Measurements from ENCODE around the gene DLGAP3.

DNA sequence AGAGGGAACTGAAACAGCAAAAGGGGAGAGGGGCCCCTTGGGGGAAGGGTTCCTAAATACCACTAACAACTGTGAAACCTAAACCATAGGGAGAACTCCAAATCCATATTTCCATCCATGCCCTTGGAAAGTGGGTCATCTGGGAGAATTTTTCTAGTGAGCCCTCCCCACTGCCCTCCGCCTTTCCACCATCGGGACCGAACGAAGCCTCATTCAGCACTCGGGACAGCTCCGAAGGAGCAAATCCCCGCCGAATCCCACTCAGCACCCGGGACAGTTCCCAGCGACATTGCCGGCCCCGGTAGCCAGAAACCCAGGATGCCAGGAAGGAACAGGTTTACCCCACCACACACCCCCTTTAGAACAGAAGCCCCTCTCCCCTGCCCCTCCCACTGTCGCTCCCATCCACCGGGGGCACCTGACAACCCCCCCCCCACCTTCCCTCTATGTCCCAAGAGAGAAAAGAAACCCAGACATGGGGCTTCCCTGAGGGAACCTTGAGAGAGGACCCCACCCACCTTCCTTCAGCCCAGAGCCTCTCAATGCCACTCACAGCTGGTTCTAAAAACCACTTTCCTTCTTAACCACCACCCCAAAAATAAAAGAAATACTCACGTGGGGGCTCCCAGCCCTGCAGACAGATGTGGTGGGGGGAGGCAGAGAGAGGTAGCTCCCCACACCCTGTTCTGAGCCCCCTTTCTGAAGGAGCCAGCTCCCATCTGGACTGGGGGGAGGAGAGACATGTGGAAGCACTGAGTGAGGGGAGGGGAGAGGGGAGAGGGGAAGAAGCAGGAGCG, 4.5 kb downstream of the DLGAP3 start:
- TF ChIP-seq, protein P1, sequence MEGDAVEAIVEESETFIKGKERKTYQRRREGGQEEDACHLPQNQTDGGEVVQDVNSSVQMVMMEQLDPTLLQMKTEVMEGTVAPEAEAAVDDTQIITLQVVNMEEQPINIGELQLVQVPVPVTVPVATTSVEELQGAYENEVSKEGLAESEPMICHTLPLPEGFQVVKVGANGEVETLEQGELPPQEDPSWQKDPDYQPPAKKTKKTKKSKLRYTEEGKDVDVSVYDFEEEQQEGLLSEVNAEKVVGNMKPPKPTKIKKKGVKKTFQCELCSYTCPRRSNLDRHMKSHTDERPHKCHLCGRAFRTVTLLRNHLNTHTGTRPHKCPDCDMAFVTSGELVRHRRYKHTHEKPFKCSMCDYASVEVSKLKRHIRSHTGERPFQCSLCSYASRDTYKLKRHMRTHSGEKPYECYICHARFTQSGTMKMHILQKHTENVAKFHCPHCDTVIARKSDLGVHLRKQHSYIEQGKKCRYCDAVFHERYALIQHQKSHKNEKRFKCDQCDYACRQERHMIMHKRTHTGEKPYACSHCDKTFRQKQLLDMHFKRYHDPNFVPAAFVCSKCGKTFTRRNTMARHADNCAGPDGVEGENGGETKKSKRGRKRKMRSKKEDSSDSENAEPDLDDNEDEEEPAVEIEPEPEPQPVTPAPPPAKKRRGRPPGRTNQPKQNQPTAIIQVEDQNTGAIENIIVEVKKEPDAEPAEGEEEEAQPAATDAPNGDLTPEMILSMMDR (IDR thresholded peaks at IDR 0.05), result no peak
- TF ChIP-seq POLR2A (IDR thresholded peaks at IDR 0.05), result no peak

All from heart left ventricle (tissue), 13 donors.